Tongue (tissue), 2 donors: ENCODE results near the gene TIMM29. TPM values are rescaled to one million over a fixed set of nuclear protein-coding genes. Genes with fewer than 3 reads are reported as not detected.
"Not testable (repeated sequence)": the region's sequence is repeated elsewhere in the genome, so short reads cannot be mapped to it uniquely, and the experiment has no call there.

Experiments used
- DNase-seq: peaks from one replicate; pipeline ENCODE4 v3.0.0-alpha.2; 2015
- total RNA-seq: library from RNA; depleted of rRNA; stranded (reverse); fragments of >200 nt; gene quantifications from one replicate; pipeline ENCODE4 v1.2.3, GENCODE V29; 2014

TIMM29 gene
- total RNA-seq, 1 donor from 2014 or later: 29.7 TPM

- not testable (repeated sequence) for DNase-seq
These were observed 14.8 kb downstream of the TIMM29 start for GRCh38 chr19:10943412-10943811.

GRCh38 chr19:10945264-10945663, 16.7 kb downstream of the TIMM29 start:
- no peak for DNase-seq

- DNase-seq: no peak
These were observed 18.5 kb downstream of the TIMM29 start for GRCh38 chr19:10946958-10947657.

GRCh38 chr19:10952809-10953208, 24.2 kb downstream of the TIMM29 start:
- peak; percentile 64 for DNase-seq

GRCh38 chr19:10959277-10959968, 30.8 kb downstream of the TIMM29 start:
- DNase-seq: not testable (repeated sequence)

- peak; percentile 99 for DNase-seq
These were observed 31.9 kb downstream of the TIMM29 start, which contains the start of gene SMARCA4 for GRCh38 chr19:10960314-10961072. SMARCA4 (plus strand) TSS chr19:10961030; CDS start chr19:10984152, 23,122 bp downstream.

GRCh38 chr19:10961073-10961860, 32.7 kb downstream of the TIMM29 start:
- DNase-seq: peak; percentile 60

- no peak for DNase-seq
These were observed 34.3 kb downstream of the TIMM29 start for GRCh38 chr19:10962863-10963262.

- DNase-seq: no peak
These were observed 35.3 kb downstream of the TIMM29 start for GRCh38 chr19:10963865-10964264.

GRCh38 chr19:10964903-10965302, 36.3 kb downstream of the TIMM29 start:
- DNase-seq: no peak

- DNase-seq: no peak
These were observed 36.8 kb downstream of the TIMM29 start for GRCh38 chr19:10965398-10965797.

GRCh38 chr19:10966809-10967208, 38.2 kb downstream of the TIMM29 start:
- DNase-seq: no peak

GRCh38 chr19:10968527-10969135, 40.0 kb downstream of the TIMM29 start:
- no peak for DNase-seq

GRCh38 chr19:10971107-10971726, 42.6 kb downstream of the TIMM29 start:
- no peak for DNase-seq

GRCh38 chr19:10975374-10976130, 46.9 kb downstream of the TIMM29 start:
- DNase-seq: peak; percentile 81

- no peak for DNase-seq
These were observed 47.7 kb downstream of the TIMM29 start for GRCh38 chr19:10976131-10976892.

- DNase-seq: no peak
These were observed 49.1 kb downstream of the TIMM29 start for GRCh38 chr19:10977742-10978092.
